ENCODE measurements around the gene ITPR1. TPM values are rescaled to one million over a fixed set of nuclear protein-coding genes. Genes with fewer than 3 reads are reported as not detected.

Gene ITPR1
- total and polyA plus RNA-seq, 8 donors, result 34.8 to 57.3 (median 42.0) TPM

DNA sequence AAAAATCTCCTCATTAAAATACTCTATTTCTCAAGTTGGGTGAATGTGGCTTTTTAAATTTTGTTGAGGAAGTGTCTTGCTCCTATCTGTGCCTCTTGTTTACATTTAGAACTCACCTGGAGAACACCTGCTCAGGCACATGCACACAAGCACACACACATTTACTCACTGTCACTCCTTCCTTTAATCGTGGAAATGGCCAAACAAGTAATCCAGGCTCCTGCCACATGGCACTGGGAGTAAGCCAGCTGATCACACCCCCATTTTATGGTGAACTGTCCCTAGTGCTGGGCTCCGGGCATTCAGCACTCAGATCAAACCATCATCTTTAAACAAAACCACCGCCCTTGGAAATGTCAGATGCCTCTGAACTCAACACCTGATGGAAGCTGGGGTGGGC is 281.4 kb downstream of the ITPR1 start:
- ATAC-seq, result no peak
- TF ChIP-seq, protein P1, sequence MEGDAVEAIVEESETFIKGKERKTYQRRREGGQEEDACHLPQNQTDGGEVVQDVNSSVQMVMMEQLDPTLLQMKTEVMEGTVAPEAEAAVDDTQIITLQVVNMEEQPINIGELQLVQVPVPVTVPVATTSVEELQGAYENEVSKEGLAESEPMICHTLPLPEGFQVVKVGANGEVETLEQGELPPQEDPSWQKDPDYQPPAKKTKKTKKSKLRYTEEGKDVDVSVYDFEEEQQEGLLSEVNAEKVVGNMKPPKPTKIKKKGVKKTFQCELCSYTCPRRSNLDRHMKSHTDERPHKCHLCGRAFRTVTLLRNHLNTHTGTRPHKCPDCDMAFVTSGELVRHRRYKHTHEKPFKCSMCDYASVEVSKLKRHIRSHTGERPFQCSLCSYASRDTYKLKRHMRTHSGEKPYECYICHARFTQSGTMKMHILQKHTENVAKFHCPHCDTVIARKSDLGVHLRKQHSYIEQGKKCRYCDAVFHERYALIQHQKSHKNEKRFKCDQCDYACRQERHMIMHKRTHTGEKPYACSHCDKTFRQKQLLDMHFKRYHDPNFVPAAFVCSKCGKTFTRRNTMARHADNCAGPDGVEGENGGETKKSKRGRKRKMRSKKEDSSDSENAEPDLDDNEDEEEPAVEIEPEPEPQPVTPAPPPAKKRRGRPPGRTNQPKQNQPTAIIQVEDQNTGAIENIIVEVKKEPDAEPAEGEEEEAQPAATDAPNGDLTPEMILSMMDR (IDR thresholded peaks at IDR 0.05), result no peak
- intact Hi-C loops (cut with DNase I), result no loop called here
- no peaks in the 10 kb centered on the region for H3K9me3 ChIP-seq
- H3K4me1 ChIP-seq, result peaks cover 10 to 23% of the 10 kb centered on the region in 2 donors
- no peak overlapping the region for H3K4me3 ChIP-seq
- no peak for DNase-seq
- no peaks in the 10 kb centered on the region for H3K36me3 ChIP-seq
- H3K27me3 ChIP-seq, result no peaks in the 10 kb centered on the region
- no peak overlapping the region for H3K27ac ChIP-seq

DNA sequence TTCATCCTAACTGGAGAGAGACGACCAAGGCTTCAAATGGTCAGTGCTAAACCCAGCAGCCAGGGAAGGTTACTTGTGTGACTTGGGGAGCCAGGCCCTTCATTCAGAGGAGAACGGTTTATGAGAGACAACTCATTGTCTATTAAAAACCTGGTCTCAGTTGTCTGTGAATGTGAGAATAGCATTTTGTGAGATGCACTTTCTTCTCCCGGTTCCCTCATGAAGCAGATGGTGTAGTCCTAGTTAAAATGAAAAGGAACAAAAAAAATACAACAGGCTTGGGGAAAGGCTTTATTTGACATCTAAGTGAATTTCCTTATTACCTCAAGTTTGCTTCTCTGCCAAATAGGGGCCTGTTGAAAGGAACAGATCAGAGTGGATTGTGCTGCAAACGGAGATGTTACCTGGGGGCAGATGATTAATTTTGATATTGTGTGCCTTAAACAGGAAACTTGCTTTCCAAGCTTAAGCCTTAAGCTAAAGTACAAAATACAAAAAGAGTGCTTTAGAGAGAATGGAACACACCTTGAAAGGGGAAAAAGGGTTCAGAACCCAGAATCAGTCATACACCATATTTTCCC is 283.3 kb downstream of the ITPR1 start:
- peaks cover 4 to 14% of the 10 kb centered on the region in 2 donors for H3K4me1 ChIP-seq
- H3K4me3 ChIP-seq, result no peak overlapping the region
- no peaks in the 10 kb centered on the region for H3K9me3 ChIP-seq
- intact Hi-C loops (cut with DNase I), result no loop called here
- TF ChIP-seq, protein P1 (IDR thresholded peaks at IDR 0.05), result no peak
- ATAC-seq (no peak), DNase-seq (no peak)
- no peaks in the 10 kb centered on the region for H3K27me3 ChIP-seq
- no peaks in the 10 kb centered on the region for H3K36me3 ChIP-seq
- no peak overlapping the region for H3K27ac ChIP-seq

DNA sequence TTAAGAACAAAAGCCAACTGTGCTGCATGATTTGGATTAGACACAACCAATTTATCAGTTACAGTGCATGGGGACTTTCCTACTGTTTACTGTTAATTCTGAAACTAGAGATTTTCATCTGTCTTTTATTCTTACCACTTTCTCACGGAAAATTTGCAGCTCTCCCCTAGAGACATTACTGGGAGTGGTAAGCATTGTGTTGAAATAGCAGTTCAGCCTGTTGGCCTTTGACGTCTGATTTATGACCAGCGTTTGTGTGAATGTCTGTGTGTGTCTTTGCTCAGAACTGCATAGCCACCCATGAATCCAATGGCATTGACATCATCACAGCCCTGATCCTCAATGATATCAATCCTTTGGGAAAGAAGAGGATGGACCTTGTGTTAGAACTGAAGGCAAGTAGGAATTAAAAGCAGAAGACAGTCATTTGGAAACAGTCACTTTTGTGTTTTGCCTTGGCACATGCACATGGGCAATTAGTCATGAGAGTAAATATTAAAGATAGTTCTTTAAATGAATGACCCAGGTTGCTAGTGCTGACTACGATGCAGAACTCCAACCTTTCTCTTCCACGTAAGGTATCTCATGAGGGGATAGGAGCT is 283.9 kb downstream of the ITPR1 start:
- Histone ChIP-seq H3K27ac (no peak overlapping the region), H3K4me1 (peaks cover 0 to 8% of the 10 kb centered on the region in 2 donors)
- ATAC-seq, result no peak

DNA sequence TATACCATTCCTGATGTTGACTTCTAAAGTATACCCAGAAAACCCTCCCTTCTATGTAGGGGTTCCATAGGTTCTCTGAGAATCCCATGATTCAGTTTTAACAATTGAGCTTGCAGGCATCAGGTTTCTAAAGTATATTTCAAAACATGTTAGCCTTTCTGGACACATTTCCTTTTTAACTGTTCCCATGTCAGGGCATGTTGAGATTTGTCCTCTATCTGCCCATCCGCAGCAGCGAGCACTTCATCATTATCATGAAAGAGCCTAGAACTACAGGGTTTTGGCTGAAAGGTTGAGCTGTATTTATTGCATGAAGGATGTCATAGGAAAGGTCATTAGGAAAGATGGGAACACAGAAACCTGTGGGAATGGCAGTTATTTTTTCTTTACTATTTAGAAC is 285.0 kb downstream of the ITPR1 start:
- Histone ChIP-seq H3K4me1 (no peaks in the 10 kb centered on the region), H3K36me3 (peaks cover 0 to 7% of the 10 kb centered on the region in 2 donors), H3K27ac (no peak overlapping the region), H3K27me3 (no peaks in the 10 kb centered on the region), H3K4me3 (no peak overlapping the region), H3K9me3 (no peaks in the 10 kb centered on the region)
- DNase-seq, result no peak
- intact Hi-C loops (cut with DNase I), result no loop called here
- TF ChIP-seq, protein P1 (IDR thresholded peaks at IDR 0.05), result no peak
- ATAC-seq, result no peak

More for the DNA sequence above, 283.9 kb downstream of the ITPR1 start:
- intact Hi-C loops (cut with DNase I), result no loop called here
- TF ChIP-seq, protein P1 (IDR thresholded peaks at IDR 0.05), result no peak
- no peak for DNase-seq
- H3K9me3 ChIP-seq, result no peaks in the 10 kb centered on the region
- no peaks in the 10 kb centered on the region for H3K27me3 ChIP-seq
- H3K36me3 ChIP-seq, result no peaks in the 10 kb centered on the region
- no peak overlapping the region for H3K4me3 ChIP-seq

DNA sequence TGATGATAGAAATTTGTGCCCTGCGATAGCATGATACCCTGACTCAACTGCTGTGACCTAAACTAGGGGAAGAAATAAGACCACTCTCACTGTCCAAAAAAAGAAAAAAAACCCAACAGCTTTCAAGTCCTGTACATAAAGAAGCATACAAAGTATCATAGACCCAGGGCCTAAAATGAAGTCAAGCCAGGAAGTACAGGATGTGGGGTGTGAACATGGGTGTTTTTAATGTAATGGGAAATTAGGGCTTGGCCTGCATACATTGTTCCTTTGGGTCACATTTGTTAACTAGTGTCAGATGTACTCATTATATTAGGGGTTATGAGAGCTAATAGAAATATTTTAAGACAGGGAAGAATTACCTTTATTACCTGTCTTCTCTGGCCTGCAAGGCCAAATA is 285.6 kb downstream of the ITPR1 start:
- H3K36me3 ChIP-seq, result peaks cover 0 to 12% of the 10 kb centered on the region in 2 donors
- no peak overlapping the region for H3K4me3 ChIP-seq
- ATAC-seq, result no peak
- H3K4me1 ChIP-seq, result no peaks in the 10 kb centered on the region
- no peak for DNase-seq
- no peak overlapping the region for H3K27ac ChIP-seq
- TF ChIP-seq, protein P1 (IDR thresholded peaks at IDR 0.05), result no peak
- intact Hi-C loops (cut with DNase I), result no loop called here
- H3K9me3 ChIP-seq, result no peaks in the 10 kb centered on the region
- H3K27me3 ChIP-seq, result no peaks in the 10 kb centered on the region

Data from left lung (tissue), 10 donors.